Muscle of back (tissue), 13 donors: Measurements from ENCODE around the gene CWC27. TPM values are rescaled to one million over a fixed set of nuclear protein-coding genes. Genes with fewer than 3 reads are reported as not detected.

Experiments
- DNase-seq, 3 donors: peaks; one replicate each; pipeline versions ENCODE4 v3.0.0 to v3.0.0-alpha.2; 2013
- long read RNA-seq, 9 donors: transcript quantifications; one replicate each; lab custom pipeline, GENCODE V29; 2026
- polyA plus RNA-seq, 10 donors: library from polyadenylated mRNA; unstranded; fragments of 120-200 nt; gene quantifications; one replicate each; pipeline ENCODE4 v1.2.1, GENCODE V29; 2013; ENCODE audit not compliant: insufficient read length in 10 of 10

The CWC27 gene
- 10 to 100 TPM; 20.8 to 27.6 (median 24.6) TPM for polyA plus RNA-seq
- long read RNA-seq, donor 1, partial matches to known transcripts = 0 of 4 reads
- long read RNA-seq, donor 1, other reads (novel, unspliced or antisense) = 0 of 4 reads
- long read RNA-seq, donor 2 = 0 reads
- long read RNA-seq, donor 3 = 0 reads
- long read RNA-seq, donor 4, partial matches to known transcripts = 0 of 4 reads
- long read RNA-seq, donor 4, other reads (novel, unspliced or antisense) = 0 of 4 reads
- long read RNA-seq, donor 5, partial matches to known transcripts = 0 of 4 reads
- long read RNA-seq, donor 5, other reads (novel, unspliced or antisense) = 0 of 4 reads
- long read RNA-seq, donor 6, partial matches to known transcripts = 6 of 10 reads
- long read RNA-seq, donor 6, other reads (novel, unspliced or antisense) = 0 of 10 reads
- long read RNA-seq, donor 7, partial matches to known transcripts = 0 of 4 reads
- long read RNA-seq, donor 7, other reads (novel, unspliced or antisense) = 0 of 4 reads
- long read RNA-seq, donor 8, partial matches to known transcripts = 0 of 3 reads
- long read RNA-seq, donor 8, other reads (novel, unspliced or antisense) = 0 of 3 reads
- long read RNA-seq, donor 9, partial matches to known transcripts = 5 of 6 reads
- long read RNA-seq, donor 9, other reads (novel, unspliced or antisense) = 0 of 6 reads

DNA sequence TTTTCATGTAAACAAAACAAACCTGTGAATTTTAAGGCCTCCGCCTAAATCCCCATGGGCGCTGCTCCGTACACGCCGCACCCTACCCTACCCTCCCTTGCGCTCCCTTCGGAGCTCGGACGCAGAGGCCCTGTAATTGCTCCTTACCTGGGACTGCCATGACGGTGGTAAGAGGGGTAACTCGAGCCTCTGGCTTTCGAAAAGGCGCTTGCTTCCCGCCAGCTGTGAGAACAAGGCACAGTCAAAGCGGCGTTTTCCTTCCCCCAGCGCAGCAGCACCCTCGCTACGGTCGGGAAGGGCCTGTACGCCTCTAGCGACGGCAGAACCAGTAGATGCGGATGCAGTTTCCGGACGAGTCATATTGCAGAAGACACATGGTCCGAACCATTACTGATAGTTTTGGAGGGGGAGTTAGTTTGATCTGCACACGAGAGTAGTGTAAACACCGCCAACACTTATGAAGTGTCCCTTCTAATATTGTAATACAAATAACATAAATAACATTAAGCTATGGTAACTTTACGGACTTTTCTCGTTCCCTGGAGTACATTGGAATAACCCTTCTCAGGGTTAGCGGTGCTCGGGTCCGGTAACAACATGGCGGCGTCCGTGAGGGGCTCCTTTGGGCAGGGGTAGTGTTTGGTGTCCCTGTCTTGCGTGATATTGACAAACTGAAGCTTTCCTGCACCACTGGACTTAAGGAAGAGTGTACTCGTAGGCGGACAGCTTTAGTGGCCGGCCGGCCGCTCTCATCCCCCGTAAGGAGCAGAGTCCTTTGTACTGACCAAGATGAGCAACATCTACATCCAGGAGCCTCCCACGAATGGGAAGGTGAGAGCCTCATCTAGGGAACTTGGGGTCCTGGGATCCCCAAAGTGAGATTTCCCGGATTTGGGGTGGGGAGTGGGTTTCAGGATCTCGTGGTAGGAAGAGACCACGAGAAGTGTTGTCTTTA is at the start of gene CWC27, which contains the start of gene SREK1IP1:
CWC27 (plus strand) TSS at position 573 of the 955 bp plus-strand sequence; CDS start at position 790, 217 bp downstream.
SREK1IP1 (minus strand) TSS at position 334 of the 955 bp plus-strand sequence; CDS start at position 160, 174 bp downstream.
- peak; percentile 91 to 96 (median 91) for DNase-seq

DNA sequence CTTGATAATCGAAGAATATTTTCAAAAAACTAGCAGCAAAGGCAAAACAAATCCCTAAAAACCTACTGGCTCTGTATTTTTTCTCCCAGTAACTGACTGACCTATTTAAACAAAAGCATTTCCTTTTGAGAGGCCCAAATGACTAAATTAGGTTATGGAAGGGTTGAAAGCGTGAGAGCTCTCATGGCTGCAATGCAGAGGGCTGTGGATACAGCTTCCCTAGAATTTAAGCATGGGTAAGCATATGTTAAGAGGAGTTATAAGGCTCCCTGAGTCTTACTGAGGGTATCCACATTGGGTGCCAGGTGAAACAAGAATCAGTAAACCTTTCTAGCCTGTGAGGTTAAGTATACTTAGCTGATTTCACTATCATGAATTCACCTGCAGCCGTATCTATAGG is 46.1 kb upstream of the CWC27 start:
- no peak for DNase-seq

DNA sequence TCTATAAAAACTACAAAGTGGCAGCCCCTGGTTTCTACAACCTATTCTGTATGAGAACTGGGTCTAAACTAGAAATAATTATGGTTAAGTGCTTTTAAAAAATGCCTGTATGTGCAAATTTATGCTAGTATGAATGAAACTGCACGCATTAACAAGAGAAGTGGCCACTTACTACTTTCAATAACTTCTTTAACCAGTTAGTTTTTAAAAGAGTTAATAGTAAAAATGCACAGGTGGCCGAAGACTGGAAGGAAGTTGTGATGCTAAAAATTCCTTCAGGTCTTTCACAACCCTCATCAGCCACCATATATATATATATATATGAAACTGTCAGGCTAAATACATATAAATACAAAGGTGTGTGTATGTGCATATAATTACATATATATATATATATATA is 41.6 kb upstream of the CWC27 start:
- no peak for DNase-seq

DNA sequence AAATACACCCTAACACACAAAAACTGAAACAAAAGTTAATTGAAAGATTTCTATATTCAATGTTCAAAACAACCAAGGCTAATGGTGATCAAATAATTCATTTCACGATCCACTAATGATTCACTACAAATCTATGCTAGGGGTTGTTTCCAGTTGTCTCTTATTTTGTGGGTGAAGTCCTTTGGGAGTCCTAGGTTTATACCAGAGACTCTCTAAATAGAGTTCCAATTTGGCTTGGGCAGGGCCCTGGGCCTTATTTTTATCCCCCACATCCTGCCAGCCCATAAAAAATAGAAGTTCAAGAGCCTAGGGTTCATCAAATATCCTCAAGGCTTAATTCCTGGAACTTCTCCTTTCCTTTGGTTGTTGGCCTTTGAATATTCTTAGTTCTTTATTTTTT is 26.3 kb upstream of the CWC27 start:
- no peak for DNase-seq

GRCh38 chr5:64742821-64743220 is 25.9 kb upstream of the CWC27 start:
- DNase-seq = no peak

- DNase-seq = no peak
Measured at GRCh38 chr5:64744914-64745313, 23.8 kb upstream of the CWC27 start.

- DNase-seq = no peak
Measured at GRCh38 chr5:64746446-64746845, 22.3 kb upstream of the CWC27 start.

DNA sequence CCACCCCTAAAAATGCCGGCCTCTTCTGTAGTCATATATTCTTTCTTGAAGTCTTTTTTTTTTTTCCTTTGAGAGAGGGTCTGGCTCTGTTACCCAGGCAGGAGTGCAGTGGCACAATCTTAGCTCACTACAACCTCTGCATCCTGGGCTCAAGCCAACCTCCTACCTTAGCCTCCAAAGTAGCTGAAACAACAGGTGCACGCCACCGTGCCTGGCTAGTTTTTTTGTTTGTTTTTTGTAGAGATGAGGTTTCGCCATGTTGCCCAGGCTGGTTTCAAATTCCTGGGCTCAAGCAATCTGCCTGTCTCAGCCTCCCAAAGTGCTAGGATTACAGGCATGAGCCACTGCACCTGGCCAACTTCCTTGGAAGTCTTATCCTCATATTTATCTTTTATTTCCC is 19.3 kb upstream of the CWC27 start:
- DNase-seq = no peak

GRCh38 chr5:64754066-64754465 is 14.7 kb upstream of the CWC27 start:
- DNase-seq = no peak

DNA sequence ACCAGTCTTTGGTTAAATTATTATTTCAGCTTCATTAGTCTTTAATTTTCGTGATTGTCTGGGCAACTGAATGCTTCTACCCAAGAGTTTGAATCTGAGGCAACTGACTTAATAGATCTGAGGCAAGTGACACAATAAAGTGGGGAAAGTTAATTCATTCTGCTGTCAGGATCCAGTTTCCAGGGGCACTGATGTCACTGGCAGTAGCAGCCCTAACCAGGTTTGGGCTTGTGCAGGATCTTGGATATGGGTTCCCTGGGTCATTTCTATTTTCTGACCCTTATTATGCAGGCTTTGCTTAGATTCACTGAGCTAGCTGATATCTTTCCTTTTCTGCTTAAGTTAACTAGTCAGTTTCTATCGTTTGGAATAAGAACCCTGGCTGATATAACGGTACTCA is 9.8 kb upstream of the CWC27 start:
- no peak for DNase-seq

GRCh38 chr5:64759960-64760660 is 8.6 kb upstream of the CWC27 start:
- DNase-seq = no peak

- DNase-seq = no peak
Measured at GRCh38 chr5:64763948-64764503, 4.7 kb upstream of the CWC27 start.

- no peak for DNase-seq
Measured at GRCh38 chr5:64765804-64766504, 2.8 kb upstream of the CWC27 start.

GRCh38 chr5:64766941-64767340 is 1.8 kb upstream of the CWC27 start:
- no peak for DNase-seq

- no peak for DNase-seq
Measured at GRCh38 chr5:64767959-64768357, 772 bp upstream of the CWC27 start.

DNA sequence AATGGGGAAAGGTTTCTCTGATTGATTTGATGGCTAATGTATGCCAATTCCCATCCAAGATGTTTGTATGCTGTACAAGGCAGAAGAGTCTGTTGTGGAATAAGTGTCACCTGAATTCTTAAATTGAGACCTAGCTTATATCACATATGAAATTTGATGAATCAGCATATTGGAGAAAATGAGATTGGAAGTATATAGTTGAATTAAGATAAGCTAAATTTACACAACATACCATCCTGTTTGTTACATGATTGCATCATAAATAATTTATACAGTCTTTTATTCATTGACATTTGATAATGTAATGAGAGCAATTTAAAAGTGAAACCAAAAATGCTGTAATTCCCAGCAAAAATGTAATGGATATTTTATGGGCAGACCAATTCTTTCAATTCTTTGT is 1.1 kb downstream of the CWC27 start:
- DNase-seq = no peak

GRCh38 chr5:64771736-64772135 is 3.0 kb downstream of the CWC27 start:
- DNase-seq = no peak

DNA sequence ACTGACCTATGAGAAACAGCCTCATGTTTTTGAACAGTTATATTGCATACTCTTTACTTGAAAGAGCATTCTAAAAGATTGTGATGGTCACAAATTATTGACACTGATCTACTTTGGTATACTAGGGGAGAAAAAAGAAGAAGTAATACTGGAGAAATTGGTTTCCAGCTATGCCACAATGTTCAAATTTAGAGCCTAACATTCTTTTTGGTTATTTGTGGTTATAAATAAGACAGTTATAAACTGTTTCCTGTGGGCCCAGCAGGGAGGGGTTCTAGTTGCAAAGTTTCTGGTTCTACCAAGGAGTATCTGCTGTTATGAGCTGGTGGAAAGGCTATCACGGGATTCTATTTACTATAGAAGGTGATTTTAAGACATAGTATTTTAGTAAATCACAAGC is 4.8 kb downstream of the CWC27 start:
- DNase-seq = no peak

DNA sequence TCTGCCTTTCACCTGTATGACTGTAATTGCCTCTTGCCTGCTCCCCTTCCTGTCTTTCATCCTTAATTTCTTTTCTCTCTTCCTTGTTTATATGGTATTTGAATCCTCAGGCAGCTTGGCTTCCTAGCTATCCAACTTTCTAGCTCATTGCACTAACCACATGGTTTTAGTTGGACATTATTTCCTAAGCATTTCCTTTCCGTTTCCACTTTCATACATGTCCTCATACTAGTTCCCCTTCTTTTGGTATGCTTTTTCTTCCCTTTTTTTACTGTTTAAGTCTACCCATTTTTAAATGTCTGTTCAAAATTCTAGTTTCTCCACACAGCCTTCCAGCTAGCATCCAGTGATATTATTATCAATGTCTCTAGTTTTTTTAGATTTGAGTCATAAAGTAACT is 6.6 kb downstream of the CWC27 start:
- no peak for DNase-seq

GRCh38 chr5:64784451-64785025 is 15.8 kb downstream of the CWC27 start:
- peak; percentile 74 to 87 (median 84) for DNase-seq
